GM10847 (cell line): ENCODE data around the gene ACIN1.
A peak's percentile ranks its signal among the peaks of the same experiment; 100 is the strongest.

ENCODE experiments used
- POLR2A ChIP-seq: IDR thresholded peaks from 2 replicates; pipeline ENCODE4 v1.6.1; 2011; ENCODE audit not compliant: insufficient read length; ENCODE audit errors: extremely low read depth

Gene ACIN1

DNA sequence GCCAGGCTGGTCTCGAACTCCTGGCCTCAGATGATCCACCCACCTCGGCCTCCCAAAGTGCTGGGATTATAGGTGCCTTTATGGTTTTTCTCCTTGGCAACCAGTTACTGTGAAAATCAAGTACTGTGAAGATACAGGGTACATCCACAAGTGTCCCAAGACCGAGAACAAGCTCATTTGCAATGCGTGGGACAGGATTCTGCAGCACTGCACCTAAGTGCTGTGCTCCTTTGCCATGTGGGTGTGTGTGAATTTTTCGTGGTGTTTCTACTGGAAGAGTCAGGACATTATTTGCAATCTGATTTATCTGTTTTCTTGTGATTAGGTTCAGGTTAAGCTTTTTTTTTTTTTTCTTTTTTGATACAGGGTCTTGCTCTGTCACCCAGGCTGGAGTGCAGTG, 77.8 kb downstream of the ACIN1 start:
- no peak for TF ChIP-seq POLR2A

GRCh38 chr14:23015618-23016017, 79.3 kb downstream of the ACIN1 start:
- TF ChIP-seq POLR2A: no peak

DNA sequence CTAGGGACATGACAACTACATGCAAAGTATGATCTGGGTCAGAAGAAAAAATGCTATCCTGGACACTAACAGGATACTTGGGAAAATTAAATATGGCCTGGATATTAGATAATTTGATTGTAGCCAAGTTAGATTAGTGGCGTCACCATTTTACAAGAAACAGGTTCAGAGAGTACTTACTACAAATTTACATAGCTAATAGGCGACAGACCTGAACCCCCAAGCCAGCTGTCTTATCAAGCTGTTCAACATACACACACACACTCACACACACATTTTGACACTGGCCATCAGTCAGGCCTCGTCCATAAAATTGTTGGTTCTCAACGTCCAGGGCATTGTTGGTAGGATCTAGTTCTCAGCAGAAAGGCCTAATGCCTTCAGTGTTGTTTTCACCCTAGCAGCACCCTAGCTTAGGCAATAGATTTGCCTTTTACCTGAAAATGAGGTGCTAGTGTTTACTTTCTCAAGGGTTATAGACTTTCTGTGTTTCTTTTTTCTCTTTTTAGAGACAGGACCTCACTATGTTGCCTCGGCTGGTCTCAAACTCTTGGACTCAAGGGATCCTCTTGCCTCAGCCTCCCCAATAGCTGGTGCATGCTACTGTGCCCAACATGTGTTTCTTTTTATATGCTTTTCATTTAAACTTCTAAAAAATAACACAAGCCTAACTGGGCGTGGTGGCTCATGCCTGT, 81.7 kb downstream of the ACIN1 start:
- TF ChIP-seq POLR2A: no peak

DNA sequence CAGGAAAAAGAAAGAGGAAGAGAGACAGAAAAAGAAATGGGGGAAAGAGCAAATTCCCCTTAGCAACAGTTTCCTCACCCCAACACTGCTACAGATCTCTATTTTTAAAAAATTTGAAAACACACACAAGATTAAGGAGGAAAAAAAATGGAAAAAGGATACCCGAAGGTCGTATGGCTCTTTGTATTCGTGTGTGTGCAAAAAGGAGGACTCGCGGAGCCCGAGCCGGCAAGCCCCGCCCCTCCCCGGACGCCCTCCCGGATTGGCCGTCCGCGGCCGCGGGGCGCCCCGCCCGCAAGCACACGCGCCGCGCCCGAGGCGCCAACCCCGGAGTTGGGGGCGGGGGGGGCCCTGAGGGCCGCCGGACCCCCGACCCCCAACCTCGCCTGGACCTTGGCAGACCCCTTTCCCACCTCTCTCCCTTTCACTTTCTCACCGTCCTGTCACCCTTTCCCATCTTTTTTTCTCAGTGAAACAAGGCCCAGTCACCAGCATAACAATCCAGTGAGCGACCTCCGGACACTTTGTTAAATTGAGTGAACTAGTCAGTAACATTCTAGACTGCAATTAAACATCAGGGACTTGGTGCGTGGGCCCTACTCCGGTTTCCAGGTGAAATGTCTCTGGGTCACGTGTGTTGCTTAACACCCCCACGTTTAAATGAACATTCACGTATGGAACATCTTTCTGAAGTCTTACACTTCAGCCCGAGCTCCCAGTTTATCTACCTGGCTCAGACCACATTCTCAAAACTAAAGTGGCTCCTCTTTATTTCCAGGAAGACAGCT, 84.8 kb downstream of the ACIN1 start, which contains the start of gene C14orf93:
C14orf93 (minus strand) TSS at position 205 of the 788 bp plus-strand sequence. CDS start 11,120 bp downstream, outside the sequence.
- peak; percentile 31 for TF ChIP-seq POLR2A

DNA sequence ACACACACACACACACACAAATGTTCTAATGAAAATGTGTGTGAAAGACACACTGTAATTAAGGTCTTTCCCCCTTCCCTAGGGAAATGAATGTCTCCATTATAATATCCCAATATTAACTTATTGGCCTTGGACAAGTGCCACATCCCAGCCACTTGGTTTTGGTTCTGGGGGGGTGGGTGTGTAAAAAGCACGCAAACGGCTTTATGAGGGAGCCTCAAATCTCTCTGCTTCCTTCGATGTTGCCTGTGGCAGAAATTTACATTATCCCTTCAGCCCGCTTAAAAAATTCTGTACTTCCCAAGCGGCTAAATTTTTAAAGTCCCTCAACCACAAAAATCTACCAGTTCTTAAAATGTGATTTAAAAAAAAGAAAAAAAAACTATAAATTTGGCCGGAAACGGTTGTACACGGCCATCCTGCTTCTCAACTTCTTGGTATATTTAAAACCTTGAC, 85.4 kb downstream of the ACIN1 start:
- no peak for TF ChIP-seq POLR2A

GRCh38 chr14:23008831-23009230, 86.1 kb downstream of the ACIN1 start:
- TF ChIP-seq POLR2A: no peak
